DMS 273 (cell line): ENCODE results near the gene CDT1.
"Not testable (repeated sequence)": the region's sequence is repeated elsewhere in the genome, so short reads cannot be mapped to it uniquely, and the experiment has no call there.

ENCODE experiments used
- DNase-seq: peaks from one replicate; lab custom pipeline; 2025; ENCODE audit not compliant: unreplicated experiment; lab: John Stamatoyannopoulos, UW

The CDT1 gene

GRCh38 chr16:88782454-88783390 lies 20.9 kb upstream of the CDT1 start:
- DNase-seq, result no peak

- DNase-seq, result peak; percentile 86
These were observed 20.1 kb upstream of the CDT1 start for GRCh38 chr16:88783391-88784073.

DNA sequence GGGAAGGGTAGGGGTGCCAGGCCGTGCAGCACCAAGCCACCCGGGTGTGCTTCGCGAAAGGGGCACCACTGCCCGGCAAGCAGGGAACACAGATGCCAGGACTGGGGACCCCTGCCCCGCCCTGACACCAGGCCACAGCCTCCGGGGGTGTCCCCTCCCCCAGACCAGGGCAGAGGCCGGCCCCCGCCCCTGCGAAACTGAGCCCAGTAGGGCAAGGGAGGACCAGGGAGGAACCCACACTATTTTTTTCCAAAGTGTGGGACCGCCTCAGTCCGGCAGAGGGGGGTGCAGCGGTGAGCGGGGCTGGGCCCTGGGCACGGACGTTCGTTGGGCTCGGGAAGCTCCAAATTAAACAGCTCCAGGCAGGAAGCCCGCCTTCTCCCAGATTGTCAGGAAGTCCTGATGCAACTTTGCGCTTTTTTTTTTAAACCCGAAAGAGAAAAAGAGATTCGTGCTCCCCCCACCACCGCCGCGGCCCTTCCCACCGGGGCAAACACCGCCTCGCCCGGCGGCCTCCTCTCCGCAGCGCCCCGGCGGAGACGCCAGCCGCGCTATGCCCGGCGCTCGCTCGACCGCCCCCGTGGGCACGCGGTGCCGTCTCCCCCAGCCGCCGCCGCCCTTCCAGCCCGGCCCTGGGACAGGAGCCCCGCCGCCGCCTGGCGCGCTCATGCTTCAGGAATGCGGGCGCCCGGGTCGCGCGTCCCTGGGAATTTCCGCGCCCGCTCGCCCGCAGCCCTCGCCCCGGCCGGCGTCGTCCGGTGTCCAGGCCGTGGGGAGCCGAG lies 19.3 kb upstream of the CDT1 start:
- DNase-seq, result peak; percentile 87

DNA sequence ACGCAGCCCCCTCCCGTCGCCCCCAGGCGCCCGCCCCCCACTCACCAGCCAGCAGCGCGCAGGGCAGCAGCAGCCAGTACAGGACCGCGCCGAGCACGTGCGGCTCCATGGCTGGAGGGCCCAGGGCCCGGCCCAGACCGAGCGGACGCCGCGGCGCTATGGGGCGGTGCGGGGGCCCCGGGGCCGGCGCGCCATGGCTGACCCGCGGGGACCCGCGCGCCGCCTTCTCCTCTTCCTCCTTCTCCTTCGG lies 18.8 kb upstream of the CDT1 start:
- no peak for DNase-seq

- DNase-seq, result peak; percentile 83
These were observed 18.3 kb upstream of the CDT1 start, which contains the start of gene PIEZO1 for GRCh38 chr16:88785106-88785924. PIEZO1 (minus strand) TSS chr16:88785220; CDS start chr16:88784964, 256 bp downstream.

GRCh38 chr16:88787579-88788314 lies 15.8 kb upstream of the CDT1 start:
- DNase-seq, result no peak

DNA sequence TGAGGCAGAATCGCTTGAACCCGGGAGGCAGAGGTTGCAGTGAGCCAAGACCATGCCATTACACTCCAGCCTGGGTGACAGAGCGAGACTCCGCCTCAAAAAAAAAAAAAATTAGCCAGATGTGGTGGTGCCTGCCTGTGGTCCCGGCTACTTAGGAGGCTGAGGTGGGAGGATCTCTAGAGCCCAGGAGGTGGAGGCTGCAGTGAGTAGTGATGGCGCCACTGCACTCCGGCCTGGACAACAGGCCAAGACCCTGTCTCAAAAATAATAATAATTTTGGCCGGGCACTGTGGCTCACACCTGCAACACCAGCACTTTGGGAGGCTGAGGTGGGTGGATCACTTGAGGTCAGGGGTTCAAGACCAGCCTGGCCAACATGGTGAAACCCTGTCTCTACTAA lies 14.8 kb upstream of the CDT1 start:
- not testable (repeated sequence) for DNase-seq

DNA sequence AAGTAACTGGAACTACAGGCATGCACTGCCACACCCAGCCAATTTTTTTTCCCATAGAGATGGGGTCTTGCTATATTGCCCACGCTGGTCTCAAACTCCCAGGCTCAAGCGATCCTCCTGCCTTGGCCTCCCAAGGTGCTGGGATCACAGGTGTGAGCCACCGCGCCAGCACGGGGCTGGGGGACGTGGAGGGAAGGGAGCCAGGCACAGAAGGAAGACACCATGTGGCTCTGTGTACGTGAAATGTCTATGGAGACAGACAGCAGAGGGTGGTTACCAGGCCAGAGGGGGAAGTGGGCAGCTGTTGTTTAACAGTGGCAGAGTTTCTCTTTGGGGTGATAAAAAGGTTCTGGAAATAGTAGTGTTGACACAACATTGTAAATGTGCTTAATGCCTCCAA lies 14.0 kb upstream of the CDT1 start:
- peak; percentile 49 for DNase-seq

- no peak for DNase-seq
These were observed 13.0 kb upstream of the CDT1 start for GRCh38 chr16:88790312-88791211.

DNA sequence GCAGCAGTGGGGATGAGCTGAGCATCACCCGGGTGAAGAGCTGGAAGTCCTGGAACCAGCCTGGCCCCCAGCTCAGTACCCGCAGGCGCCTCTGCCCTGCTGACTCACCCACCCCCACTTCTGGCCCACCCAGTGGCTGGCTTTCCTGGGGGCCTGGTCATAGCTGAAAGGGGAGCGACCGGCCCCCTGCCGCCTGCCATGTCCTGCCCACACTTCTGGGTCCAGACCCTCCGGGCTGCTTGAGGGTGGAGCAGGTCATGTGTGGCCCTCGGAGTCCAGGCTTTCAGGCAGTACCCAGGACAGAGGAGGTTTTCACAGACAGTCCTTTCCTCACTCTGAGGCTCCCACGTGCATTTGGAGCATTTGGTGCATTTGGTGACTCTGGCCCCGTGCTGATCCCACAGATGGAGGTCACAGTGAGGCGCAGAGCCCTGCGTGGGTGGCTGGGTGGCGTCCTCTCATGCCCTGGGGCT lies 11.5 kb upstream of the CDT1 start:
- DNase-seq, result no peak

DNA sequence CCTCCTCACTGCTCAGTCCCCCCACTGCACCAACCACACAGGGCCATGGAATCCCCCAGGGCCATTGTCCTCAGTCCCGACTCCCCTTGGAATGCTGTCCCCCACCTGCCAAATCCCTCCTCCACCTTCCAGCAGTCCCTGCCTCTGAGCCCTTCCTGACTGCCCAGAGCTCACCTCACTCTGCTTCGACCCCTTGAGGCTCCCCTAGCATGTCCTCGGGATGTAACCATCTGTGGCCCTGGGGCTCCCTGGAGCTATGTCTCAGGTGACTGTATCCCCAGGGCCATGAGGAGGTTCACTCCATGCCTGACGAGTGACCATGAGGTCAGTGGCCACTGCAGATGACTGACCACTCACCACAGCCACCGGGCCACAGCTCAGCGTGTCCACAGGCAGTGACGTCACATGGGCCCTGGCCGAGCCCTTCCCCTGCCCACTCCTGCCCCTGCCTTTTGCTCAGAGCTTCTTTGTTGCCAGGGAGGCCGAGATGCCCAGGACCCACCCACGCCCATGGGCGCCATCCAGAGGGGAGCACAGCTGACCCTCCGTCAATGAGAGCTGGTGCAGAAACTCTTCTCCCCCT lies 10.8 kb upstream of the CDT1 start:
- no peak for DNase-seq

GRCh38 chr16:88793251-88793954 lies 10.2 kb upstream of the CDT1 start:
- no peak for DNase-seq

DNA sequence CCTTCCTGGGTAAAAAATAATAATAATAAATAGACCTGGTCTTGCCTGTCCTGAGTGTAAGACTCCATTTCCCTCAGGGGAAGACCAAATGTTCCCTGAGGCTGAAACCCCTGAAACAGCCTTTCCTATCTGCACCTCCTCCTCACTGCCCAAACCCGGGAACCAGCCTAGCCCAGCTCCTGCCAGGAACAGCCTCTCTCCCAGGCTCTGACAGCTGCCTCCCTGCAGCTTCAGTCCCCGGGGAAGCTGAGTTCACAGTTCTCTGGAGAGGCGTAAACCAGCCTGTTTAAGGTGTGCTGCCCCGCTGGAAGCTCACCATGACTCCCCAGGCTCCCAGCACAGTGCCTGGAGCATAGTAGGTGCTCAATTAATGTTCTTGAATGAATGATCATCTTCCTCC lies 7.3 kb upstream of the CDT1 start:
- peak; percentile 57 for DNase-seq

DNA sequence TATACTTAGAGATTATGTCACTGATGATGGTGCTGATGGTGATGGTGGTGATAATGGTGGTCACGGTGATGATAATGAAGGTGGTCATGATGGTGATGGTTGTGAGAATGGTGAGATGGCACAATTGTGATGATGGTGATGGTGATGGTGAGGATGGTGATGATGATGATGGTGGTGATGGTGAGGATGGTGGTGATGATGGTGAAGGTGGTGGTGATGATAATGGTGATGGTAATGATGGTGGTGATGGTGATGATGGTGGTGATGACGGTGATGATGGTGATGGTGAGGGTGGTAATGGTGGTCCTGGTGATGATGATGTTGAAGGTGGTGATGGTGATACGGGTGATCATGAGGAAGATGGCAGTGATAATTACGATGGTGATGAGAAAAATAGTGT lies 5.5 kb upstream of the CDT1 start:
- no peak for DNase-seq

DNA sequence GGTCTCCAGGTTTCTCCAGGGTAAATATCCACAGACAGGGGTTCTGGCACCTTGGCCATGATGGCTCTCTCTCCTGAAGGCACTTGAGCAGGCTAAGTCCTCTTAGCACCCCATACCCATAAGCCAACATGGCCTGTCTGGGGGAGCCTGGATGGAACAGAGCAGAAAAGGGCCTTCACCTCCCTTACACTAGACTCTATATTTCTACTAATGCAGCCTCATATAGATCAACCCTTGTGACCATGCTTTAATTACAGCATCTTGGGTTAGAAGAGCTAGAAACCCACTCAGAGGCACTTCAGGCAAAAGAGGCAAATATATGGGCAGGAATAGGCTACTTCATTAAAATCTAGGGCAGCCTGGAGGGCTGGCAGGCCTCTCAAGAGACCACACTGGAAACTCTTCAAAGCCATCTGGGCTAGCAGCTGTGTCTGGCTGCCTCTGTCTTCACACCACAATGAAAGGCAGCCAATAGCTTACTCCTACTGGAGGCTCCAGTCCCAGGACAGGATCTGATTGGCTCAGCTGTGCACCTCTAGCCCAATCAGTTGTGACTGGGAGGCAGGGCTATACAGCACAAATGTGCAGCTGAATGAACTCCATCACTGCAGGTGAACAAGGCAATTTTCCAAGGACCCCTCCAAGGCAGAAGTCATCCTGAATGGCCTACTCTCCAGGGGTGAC lies 4.7 kb upstream of the CDT1 start:
- peak; percentile 97 for DNase-seq

DNA sequence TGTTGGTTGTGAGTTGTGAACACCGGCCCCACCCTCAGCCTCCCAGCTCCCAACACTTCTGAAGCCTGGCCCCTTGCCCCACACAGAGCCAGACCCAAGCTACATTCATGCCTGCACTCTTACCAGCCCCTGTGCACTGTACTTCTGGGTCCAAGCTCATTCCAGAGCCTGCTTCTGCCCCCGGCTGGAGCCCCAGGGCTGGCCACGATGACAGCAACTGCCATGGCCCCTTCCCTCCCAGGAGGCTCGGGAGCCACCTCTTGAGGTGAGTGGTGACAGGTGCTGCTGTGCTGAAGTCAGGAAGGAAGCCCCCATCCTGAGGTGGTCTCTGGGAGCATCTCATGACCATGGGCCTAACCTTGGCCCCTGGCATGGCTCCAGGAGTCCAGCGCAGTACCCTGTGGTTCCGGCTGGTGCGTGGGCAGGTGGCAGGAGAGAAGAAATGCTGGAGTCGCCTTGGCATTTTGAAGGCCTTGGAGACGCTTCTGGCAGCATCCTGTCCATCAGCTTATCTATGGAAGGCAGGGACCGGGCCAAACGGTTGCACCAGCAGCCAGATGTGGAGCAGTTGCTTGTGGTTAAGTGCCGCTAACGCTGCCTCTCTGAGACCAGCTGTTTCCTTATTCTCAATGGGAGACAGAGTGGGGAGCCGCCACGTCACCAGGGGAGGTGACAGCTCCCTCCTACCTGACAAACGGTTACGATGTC lies 3.9 kb upstream of the CDT1 start:
- DNase-seq, result peak; percentile 82

DNA sequence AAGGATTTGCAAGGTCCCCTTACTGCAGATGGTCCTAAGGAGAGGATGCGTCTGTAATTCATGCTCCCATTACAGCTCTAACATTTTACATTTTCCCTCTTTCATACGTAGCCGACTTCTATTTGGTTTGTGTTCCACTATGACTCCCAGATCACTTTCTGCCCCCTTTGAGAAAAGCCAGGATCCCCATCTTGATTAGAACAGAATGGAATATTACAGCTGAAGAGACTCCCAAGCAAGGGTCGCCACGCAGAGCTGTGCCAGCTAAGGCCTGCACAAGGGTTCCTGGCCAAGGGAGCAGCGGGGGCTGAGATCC lies 3.4 kb upstream of the CDT1 start:
- no peak for DNase-seq
